ENCODE measurements around the gene DLG2.

DLG2 gene

GRCh38 chr11:83948200-83948599 lies 1678.9 kb downstream of the DLG2 start:
- peak in 1 of 2 experiments; percentile 10 for DNase-seq

GRCh38 chr11:83945976-83946375 lies 1681.2 kb downstream of the DLG2 start:
- no peak for DNase-seq

- DNase-seq: no peak
Observed at GRCh38 chr11:83941050-83941449, 1686.1 kb downstream of the DLG2 start.

DNA sequence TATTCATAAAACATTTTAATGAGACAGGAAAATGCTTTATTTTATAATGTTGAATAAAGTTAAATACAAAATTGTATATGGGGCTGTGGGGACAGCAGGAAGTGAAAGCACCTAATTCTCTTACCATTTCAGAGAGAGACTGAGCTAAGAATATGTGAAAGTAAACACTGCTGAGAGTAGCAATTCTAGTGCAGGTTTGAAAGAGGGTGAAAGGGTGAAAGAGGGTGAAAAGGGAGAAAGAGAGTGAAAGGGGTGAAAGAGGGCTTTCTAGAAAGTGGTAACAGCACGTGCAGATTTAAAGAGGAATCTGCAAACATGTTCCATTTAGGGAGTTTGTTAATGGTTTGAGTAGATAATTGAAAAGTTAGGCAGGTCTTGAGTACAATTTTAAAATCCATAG lies 1689.0 kb downstream of the DLG2 start:
- DNase-seq: no peak

DNA sequence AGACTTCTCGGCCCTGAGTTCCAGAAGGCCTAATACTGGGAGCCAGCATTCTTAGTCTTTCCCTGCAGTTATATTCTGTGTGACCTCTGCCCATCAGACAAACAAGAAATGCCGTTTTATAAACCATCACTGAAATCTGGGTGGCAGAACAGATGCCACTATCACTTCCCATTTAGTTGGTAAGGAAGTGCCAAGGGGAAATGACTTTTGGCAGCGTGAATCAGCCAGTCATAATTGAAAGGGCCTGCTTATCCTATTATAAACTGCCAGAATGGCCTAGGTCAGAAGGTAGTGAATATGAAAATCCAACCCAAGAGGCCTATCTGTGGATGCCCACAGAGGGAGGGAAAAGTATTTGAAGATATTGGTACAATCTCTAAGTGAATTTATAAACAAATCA lies 1694.1 kb downstream of the DLG2 start:
- DNase-seq: peak; percentile 10 to 71

- no peak for DNase-seq
Observed at GRCh38 chr11:83927422-83927821, 1699.7 kb downstream of the DLG2 start.

DNA sequence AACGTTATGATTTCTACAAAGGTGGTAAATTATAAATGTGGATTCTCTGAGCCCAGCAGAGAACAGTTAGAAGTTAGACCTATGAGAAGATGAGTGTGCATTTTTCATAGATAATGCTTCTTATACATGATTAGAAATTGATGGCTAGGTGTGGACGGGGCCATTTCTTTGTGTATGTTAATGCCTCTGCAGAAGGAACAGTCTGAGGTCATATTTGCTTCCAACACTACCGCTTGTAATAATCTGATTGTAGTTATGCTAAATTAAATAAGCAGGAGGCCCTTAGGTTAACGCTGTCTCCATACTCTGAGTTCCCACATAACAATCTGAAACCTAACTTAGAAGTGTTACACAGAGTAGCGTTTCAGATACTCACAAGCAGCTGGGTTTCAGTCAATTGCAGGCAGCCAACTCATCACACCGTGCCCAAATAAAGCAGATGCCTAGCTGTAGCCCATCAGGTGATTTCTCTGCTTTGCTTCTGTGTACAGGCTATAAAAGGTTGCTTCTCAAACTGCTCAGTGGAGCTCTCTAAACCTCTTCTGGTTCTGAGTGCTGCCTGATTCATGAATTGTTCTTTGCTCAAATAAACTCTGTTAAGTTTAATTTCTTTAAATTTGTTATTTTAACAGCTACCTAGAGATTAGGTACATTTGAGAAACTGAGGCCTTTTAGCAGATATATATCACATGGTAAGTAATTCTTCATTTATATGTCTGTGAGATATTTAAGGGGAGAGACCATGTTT lies 1702.2 kb downstream of the DLG2 start:
- no peak for DNase-seq

DNA sequence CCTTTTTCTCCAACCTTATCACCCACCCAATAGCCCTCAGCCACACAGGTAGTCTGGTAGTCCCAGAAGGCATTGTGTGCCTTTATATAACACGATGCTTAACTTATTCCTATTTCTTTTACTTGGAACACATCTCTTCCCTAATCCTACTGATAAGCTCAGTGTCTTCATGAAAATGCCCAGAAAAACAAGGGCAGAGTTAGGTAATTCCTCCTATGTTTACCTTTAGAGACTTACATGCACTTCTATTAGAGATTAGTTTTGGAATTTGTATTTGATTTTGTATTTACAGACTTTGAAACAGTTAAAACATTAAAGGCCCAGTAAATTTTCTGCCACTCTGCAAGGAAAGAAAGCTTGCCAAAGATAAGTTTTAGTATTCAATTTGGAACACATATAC lies 1703.2 kb downstream of the DLG2 start:
- no peak for DNase-seq

GRCh38 chr11:83922953-83923352 lies 1704.2 kb downstream of the DLG2 start:
- DNase-seq: no peak

DNA sequence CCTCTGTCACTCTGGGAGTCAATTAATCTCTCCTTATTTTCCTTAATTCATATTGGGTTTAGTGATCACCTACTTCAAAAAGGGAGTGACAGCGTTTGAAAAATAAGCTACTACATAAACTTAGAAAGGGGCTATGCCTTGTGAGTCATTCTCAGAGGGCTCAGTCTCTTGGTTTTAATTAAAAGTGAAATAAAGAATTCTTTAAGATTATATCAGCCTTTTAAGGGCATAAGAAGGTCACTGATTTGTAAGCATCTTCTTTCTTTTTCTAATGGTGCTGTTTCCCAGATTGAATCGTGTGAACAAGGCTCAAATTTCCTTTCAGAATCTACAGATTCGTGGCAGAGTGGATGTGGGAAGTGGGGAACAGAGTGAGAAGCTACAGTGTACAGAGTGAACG lies 1704.8 kb downstream of the DLG2 start:
- DNase-seq: no peak

GRCh38 chr11:83921447-83922192 lies 1705.5 kb downstream of the DLG2 start:
- DNase-seq: no peak

DNA sequence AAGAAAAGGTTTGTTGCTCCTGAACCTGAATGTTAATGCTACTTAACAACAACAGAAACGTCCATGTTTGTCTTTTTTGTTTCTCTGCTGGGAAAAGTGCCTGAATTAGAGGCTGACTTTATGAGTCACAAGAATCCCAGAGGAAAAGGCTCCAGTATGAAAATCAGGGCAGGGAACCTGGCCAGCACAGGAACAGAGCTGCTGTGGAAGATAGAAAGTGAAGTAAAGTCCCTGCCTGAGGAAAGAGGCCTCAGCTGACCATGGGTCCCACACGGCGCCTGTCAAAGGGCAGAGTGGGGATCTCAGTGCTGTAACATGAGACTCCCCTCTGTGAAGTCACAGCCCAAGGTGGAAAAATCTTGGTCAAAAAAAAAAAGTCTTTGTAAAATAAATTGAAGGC lies 1708.7 kb downstream of the DLG2 start:
- DNase-seq: no peak

DNA sequence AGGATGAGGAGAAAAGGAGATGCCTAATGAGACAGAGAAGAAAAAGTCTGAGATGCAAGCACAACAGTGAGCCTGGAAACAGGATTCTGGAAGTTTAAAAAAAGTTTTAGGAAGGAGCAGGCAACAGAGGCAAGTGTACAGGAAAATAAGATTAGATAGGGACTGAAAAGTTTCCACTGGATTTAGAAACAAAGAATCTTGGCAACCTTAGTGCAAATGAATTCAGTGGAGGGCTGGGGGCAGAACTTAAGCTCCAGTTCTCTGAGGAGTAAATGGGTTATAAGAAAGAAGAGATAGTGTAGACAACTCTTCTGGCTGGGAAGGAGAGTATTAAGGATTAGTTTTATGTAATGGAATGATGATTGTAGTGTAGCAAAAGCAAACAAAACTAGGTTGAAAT lies 1712.1 kb downstream of the DLG2 start:
- DNase-seq: no peak

GRCh38 chr11:83909579-83910534 lies 1717.3 kb downstream of the DLG2 start:
- DNase-seq: no peak

DNA sequence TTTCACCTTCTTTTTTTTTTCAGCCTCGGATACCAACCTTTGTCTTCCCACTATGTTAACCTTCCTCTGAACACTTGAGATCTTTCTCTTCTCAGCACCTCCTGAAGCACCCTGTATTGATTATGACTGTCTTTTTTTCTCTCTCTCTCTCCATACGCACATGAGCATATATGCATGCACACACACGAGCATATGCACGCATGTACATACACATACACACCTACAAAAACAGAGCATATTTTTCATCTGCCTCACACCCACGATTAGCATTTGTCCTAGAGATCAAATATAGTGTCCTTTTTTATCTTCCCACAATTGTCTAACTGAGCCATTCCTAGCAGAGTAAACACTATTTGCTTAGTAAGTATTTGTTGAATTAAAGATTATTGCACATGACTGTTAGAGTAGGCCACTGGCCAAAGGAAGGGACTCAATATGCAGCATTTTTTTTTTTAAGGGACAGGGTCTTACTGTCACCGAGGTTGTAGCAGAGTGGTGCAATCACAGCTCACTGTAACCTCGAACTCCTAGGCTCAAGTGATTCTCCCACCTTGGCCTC lies 1718.8 kb downstream of the DLG2 start:
- no peak for DNase-seq

GRCh38 chr11:83895516-83895915 lies 1731.6 kb downstream of the DLG2 start:
- DNase-seq: no peak

DNA sequence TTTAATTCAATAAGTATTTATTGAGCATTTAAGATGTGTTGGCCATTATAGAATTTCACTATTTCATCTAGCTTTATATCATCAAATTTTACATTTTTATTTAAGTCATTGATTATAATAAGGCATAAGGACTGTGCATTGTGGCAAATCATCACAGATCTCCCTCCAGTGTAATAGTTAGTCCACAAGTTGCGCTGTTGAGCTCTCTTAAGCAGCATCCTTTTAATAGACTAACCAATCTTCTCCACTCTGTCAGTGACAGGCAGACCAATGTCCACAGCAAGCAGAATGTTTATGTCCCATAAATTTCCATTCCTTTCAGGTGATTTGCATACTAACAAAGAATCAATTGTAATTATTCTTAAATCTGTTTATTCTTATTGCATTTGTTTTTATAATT lies 1745.7 kb downstream of the DLG2 start:
- no peak for DNase-seq

DNA sequence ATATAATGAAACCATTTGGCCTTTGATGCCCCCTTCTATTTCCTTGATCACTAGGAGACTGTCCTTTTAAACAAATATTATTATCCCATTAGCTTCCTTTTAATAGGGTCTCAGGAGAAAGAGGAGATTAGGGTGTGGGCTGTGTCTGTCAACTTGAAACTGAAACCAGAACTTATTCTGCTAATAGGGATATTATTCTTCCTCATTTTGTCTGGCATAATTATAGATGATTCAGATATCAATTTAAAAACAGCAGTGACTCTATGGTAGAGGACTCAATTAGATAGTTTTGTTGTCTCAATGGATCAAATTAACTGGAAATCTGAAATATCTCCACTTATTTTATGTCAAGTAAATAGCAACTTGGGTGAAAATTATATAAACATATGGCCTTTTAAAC lies 1756.1 kb downstream of the DLG2 start:
- DNase-seq: no peak

DNA sequence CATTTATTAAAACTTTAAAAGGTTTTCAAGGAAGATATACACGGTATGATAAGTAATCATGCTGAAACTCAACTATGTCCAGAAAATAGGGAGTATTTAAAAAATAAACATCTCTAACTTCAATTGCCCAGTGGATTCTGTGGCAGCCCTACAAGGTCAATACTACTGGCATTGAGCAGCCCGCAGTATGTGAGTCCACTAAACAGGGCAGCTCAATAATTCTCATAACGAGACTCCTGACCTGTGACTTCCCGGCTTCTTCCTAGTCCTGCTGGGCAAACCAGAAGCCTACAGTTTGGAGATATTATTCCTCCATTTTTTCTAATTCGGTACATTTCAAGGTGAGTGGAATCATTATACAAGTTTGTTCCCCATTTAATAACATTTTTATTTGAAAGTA lies 1760.5 kb downstream of the DLG2 start:
- DNase-seq: no peak

- no peak for DNase-seq
Observed at GRCh38 chr11:83865636-83866461, 1761.3 kb downstream of the DLG2 start.

GRCh38 chr11:83864412-83865057 lies 1762.6 kb downstream of the DLG2 start:
- no peak for DNase-seq

DNA sequence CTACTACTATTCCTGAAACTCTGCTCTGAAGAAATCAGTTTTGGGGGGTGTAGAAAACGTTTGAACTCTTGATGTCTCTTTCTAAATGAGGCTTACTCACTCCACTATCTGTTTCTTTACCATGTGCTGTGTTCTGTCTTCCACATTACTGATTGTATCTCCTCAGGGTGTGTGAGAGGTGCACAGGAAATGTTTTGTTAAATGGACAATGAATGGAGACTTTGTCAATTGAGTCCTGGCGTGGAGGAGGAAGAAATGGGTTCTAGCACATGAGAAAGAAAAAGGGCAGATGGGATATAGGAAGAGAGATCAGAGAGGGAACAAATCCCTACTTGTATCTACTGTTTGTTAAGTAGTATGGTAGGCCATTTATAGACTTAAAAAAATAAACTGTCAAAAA lies 1763.9 kb downstream of the DLG2 start:
- DNase-seq: no peak
